Gastrocnemius medialis (tissue), 4 donors: Measurements from ENCODE around the gene MRPL50. TPM values are rescaled to one million over a fixed set of nuclear protein-coding genes. Genes with fewer than 3 reads are reported as not detected.
"Not testable (repeated sequence)": the region's sequence is repeated elsewhere in the genome, so short reads cannot be mapped to it uniquely, and the experiment has no call there.

ENCODE experiments used
- ATAC-seq, 2 donors: fragments of 150-250 bp; one replicate each; pipeline ENCODE4 v1.9.1; 2016
- DNase-seq, 2 donors: peaks; one replicate each; pipeline ENCODE4 v3.0.0-alpha.2; 2019
- H3K27ac ChIP-seq, 4 donors: fragments of 200-600 bp; sonication (generic); 1 replicate in 1 of 4; 2 replicates in 3 of 4; pipeline ENCODE4 v1.5.1; 2016 to 2018; ENCODE audit warnings: mild to moderate bottlenecking in 2 of 4, moderate library complexity in 1 of 4
- H3K27me3 ChIP-seq, 3 donors: fragments of 200-600 bp; sonication (generic) in 2 of 3; 1 replicate in 1 of 3; 2 replicates in 2 of 3; pipeline versions ENCODE4 v1.5.1 to v1.6.0; 2016 to 2019; ENCODE audit warnings: mild to moderate bottlenecking in 1 of 3, moderate library complexity in 1 of 3
- H3K36me3 ChIP-seq, 2 donors: fragments of 200-600 bp; sonication (generic) in 1 of 2; one replicate each; pipeline ENCODE4 v1.5.1; 2017 to 2018
- H3K4me1 ChIP-seq, 2 donors: fragments of 200-600 bp; sonication (generic) in 1 of 2; one replicate each; pipeline ENCODE4 v1.5.1; 2016 to 2017; ENCODE audit warnings: mild to moderate bottlenecking in 2 of 2
- H3K4me3 ChIP-seq, 4 donors: fragments of 200-600 bp; sonication (generic) in 3 of 4; 1 replicate in 1 of 4; 2 replicates in 3 of 4; pipeline ENCODE4 v1.5.1; 2016 to 2019; ENCODE audit warnings: mild to moderate bottlenecking in 2 of 4
- H3K9me3 ChIP-seq, 3 donors: fragments of 200-600 bp; sonication (generic) in 2 of 3; 1 replicate in 1 of 3; 2 replicates in 2 of 3; pipeline ENCODE4 v1.5.1; 2016 to 2019
- POLR2A ChIP-seq, 2 donors: fragments of 450-650 bp; IDR thresholded peaks; one replicate each; pipeline ENCODE4 v1.6.1; 2017; ENCODE audit warnings: antibody characterized with exemption in 2 of 2, mild to moderate bottlenecking in 2 of 2, moderate library complexity in 2 of 2
- in situ Hi-C, 4 donors: fragments of 200-750 bp; cut with MboI; loops; one replicate each; pipeline versions ENCODE4 v1.15.0 to v1.8.0; 2017; ENCODE audit warnings: low sequenced_read_pairs in 4 of 4
- intact Hi-C: fragments of 100-400 bp; cut with DNase I; formaldehyde crosslinking; loops from one replicate; pipeline ENCODE4 v1.15.1; 2023; ENCODE audit warnings: low total_unique reads
- total RNA-seq, 4 donors: library from RNA; depleted of rRNA; stranded (reverse); fragments of >200 nt; gene quantifications; one replicate each; pipeline versions ENCODE4 v1.1.0 to v1.2.3, GENCODE V29; 2016
- TF ChIP-seq, protein P1 (sequence below), 5 experiments: fragments of 450-650 bp in 3 of 5; fragments of 200-600 bp in 2 of 5; sonication (generic) in 2 of 5; IDR thresholded peaks in 4 of 5; conservative IDR thresholded peaks in 1 of 5; 1 replicate in 4 of 5; 2 replicates in 1 of 5; pipeline ENCODE4 v1.5.1; 2016 to 2019; ENCODE audit warnings: antibody characterized with exemption in 5 of 5, mild to moderate bottlenecking in 3 of 5, moderate library complexity in 3 of 5

MRPL50 gene
- total RNA-seq, 4 donors from 2014 or later, result 6.3 to 13.7 (median 10.2) TPM

DNA sequence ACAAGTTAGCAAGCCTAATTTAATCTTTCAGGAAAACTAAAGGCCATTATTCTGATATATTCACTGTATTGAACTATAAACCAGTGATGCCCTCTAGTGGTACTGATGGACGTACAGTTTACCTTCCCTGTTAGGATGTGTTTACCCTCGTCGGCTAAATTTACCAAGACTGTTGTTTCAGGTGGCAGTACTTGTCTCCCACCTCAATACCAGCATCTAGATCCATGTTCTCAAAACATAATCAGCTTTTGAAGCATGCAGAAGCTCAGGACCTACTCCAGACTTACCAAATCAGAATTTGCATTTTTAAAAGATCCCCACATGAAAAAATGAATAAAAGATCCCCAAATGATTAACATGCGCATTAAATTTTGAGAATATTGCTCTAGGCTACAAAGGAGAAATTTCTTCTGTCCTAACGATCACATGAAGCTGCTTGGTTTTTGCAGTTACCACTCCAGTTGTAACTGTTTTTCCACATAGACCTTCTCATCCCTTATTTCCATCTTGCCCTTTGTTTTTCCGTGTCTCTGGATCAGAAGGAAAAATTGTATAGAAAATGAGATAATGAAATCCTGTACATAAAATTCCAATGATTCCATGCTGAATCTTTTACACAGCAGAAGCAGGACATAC lies 10.4 kb downstream of the MRPL50 start:
- in situ Hi-C loops (no loop called here), intact Hi-C loops (no loop called here)
- TF ChIP-seq, protein P1, sequence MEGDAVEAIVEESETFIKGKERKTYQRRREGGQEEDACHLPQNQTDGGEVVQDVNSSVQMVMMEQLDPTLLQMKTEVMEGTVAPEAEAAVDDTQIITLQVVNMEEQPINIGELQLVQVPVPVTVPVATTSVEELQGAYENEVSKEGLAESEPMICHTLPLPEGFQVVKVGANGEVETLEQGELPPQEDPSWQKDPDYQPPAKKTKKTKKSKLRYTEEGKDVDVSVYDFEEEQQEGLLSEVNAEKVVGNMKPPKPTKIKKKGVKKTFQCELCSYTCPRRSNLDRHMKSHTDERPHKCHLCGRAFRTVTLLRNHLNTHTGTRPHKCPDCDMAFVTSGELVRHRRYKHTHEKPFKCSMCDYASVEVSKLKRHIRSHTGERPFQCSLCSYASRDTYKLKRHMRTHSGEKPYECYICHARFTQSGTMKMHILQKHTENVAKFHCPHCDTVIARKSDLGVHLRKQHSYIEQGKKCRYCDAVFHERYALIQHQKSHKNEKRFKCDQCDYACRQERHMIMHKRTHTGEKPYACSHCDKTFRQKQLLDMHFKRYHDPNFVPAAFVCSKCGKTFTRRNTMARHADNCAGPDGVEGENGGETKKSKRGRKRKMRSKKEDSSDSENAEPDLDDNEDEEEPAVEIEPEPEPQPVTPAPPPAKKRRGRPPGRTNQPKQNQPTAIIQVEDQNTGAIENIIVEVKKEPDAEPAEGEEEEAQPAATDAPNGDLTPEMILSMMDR (IDR thresholded peaks at IDR 0.05 in 4 of 5, conservative IDR thresholded peaks at IDR 0.05 in 1 of 5), result peak in 2 of 5 experiments; percentile 21 to 40
- TF ChIP-seq POLR2A (IDR thresholded peaks at IDR 0.05), result no peak
- H3K9me3 ChIP-seq, result no peaks in the 10 kb centered on the region
- ATAC-seq (no peak), DNase-seq (no peak)
- no peaks in the 10 kb centered on the region for H3K4me1 ChIP-seq
- peaks cover 0 to 14% of the 10 kb centered on the region in 2 donors for H3K36me3 ChIP-seq
- H3K27ac ChIP-seq, result no peak overlapping the region
- no peak overlapping the region for H3K4me3 ChIP-seq
- no peaks in the 10 kb centered on the region for H3K27me3 ChIP-seq

DNA sequence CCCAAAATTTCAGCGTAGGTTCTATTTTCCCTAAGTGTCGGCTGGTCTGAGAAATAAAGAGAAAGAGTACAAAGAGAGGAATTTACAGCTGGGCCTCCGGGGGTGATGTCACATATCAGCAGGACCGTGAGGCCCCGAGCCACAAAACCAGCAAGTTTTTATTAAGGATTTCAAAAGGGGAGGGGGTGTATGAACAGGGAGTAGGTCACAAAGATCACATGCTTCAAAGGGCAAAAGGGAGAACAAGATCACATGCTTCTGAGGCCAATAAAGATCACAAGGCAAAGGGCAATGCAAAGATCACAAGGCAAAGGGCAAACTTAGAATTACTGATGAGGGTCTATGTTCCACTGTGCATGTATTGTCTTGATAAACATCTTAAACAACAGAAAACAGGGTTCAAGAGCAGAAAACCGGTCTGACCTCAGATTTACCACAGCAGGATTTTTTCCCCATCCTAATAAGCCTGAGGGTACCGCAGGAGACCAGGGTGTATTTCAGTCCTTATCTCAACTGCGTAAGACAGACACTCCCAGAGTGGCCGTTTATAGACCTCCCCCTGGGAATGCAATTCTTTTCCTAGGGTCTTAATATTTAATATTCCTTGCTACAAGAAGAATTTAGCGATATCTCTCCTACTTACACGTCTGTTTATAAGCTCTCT lies 13.4 kb downstream of the MRPL50 start, which contains the start of gene BAAT:
BAAT (minus strand) TSS at position 134 of the 664 bp plus-strand sequence. CDS start 13,602 bp downstream, outside the sequence.
- peaks cover 0 to 10% of the 10 kb centered on the region in 2 donors for H3K36me3 ChIP-seq
- H3K4me1 ChIP-seq, DNase-seq, H3K9me3 ChIP-seq, H3K27me3 ChIP-seq, ATAC-seq, H3K4me3 ChIP-seq, H3K27ac ChIP-seq, intact Hi-C loops, in situ Hi-C loops: not testable (repeated sequence)

DNA sequence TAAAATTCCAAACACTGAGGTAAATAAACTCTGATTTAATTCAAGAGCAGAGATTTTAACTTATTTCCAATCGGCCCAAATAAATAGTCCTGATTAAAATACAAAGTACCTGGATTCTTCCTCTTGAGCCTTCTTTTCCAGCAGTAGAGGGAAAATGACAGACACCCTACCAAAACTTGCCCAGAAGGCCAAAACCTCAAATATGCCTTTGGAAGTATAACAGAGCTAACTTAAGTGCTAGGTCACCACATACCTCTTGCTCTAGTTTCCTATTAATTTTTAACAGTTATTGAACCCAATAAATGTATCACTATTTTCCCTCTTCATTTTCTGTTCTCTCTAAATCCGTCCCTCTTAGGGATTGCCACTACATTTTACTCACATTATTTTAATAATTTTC lies 15.1 kb downstream of the MRPL50 start:
- TF ChIP-seq, protein P1 (IDR thresholded peaks at IDR 0.05 in 4 of 5, conservative IDR thresholded peaks at IDR 0.05 in 1 of 5), result no peak
- no peak for TF ChIP-seq POLR2A (IDR thresholded peaks at IDR 0.05)
- Histone ChIP-seq H3K27me3 (no peaks in the 10 kb centered on the region), H3K36me3 (no peaks in the 10 kb centered on the region), H3K9me3 (no peaks in the 10 kb centered on the region), H3K4me3 (no peak overlapping the region), H3K27ac (no peak overlapping the region), H3K4me1 (no peaks in the 10 kb centered on the region)
- intact Hi-C loops, result no loop called here
- ATAC-seq (no peak), DNase-seq (no peak)
- in situ Hi-C loops, result no loop called here

DNA sequence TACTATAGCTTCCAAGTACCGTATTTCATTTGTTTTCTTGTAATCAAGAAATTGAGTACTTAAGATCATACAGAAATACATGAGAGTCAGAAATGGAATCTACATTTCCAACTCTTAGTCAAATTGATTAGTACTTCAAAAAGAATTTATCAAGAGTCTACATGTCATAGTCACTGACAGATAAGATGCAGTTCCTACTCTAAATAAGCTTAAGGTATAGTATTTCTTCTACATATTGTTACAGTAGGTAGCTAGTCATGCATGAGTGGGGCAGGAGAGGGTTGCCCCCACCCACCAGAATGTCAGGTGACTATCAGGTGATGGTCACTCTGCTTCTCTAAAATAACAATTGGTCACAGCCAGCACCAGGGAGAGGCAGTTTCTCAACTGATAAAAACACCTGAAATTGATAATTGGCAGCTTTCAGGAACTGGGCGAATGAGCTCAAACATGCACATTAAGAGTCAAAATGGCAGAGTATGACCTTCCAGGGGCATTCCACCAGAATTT lies 16.5 kb downstream of the MRPL50 start:
- H3K36me3 ChIP-seq, result no peaks in the 10 kb centered on the region
- no peak for ATAC-seq
- H3K27ac ChIP-seq, result no peak overlapping the region
- H3K4me3 ChIP-seq, result no peak overlapping the region
- H3K4me1 ChIP-seq, result no peaks in the 10 kb centered on the region
- TF ChIP-seq POLR2A (IDR thresholded peaks at IDR 0.05), result no peak
- TF ChIP-seq, protein P1 (IDR thresholded peaks at IDR 0.05 in 4 of 5, conservative IDR thresholded peaks at IDR 0.05 in 1 of 5), result no peak
- H3K9me3 ChIP-seq, result no peaks in the 10 kb centered on the region
- intact Hi-C loops, result no loop called here
- H3K27me3 ChIP-seq, result no peaks in the 10 kb centered on the region
- no peak for DNase-seq
- in situ Hi-C loops, result no loop called here

DNA sequence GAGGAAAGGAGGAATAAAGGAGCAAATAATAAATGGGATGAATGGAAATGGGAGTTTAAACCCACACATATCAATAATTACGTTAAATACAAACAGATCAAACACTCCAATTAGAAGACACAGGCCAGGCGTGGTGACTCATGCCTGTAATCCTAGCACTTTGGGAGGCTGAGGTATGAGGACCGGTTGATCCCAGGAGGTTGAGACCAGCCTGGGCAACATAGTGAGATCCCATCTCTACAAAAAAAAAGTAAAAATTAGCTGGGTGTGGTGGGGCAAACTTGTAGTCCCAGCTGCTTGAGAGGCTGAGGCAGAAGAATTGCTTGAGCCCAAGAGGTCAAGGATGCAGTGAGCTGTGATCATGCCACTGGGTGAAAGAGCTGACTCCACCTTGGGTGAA lies 17.3 kb downstream of the MRPL50 start:
- H3K4me3 ChIP-seq, result no peak overlapping the region

More for the DNA sequence above, 17.3 kb downstream of the MRPL50 start:
- Histone ChIP-seq H3K27me3 (no peaks in the 10 kb centered on the region), H3K4me1 (no peaks in the 10 kb centered on the region), H3K36me3 (no peaks in the 10 kb centered on the region), H3K9me3 (no peaks in the 10 kb centered on the region), H3K27ac (no peak overlapping the region)
- TF ChIP-seq, protein P1 (IDR thresholded peaks at IDR 0.05 in 4 of 5, conservative IDR thresholded peaks at IDR 0.05 in 1 of 5), result no peak
- no peak for TF ChIP-seq POLR2A (IDR thresholded peaks at IDR 0.05)
- in situ Hi-C loops (no loop called here), intact Hi-C loops (no loop called here)
- DNase-seq, result no peak
- ATAC-seq, result no peak
